Breast epithelium (tissue), 3 donors: Measurements from ENCODE around the gene LPO. TPM values are rescaled to one million over a fixed set of nuclear protein-coding genes. Genes with fewer than 3 reads are reported as not detected.

Experiments
- total RNA-seq, 3 donors: library from RNA; depleted of rRNA; stranded (reverse); fragments of >200 nt; gene quantifications; one replicate each; pipeline ENCODE4 v1.1.0, GENCODE V29; 2016

LPO gene
- total RNA-seq, 3 donors from 2014 or later = 0.29 TPM; not detected in 2

Other genes with a start within 250 kb of the LPO start
- gene SRSF1, start 231.3 kb upstream of the LPO start, total RNA-seq = 100 to 1,000 TPM; 176 to 202 (median 185) TPM
- gene DYNLL2, start 155.2 kb upstream of the LPO start, total RNA-seq = 10 to 100 TPM; 18.4 to 20.3 (median 19.7) TPM
- not detected for gene OR4D1, start 90.2 kb upstream of the LPO start, total RNA-seq
- not detected for gene OR4D2, start 71.6 kb upstream of the LPO start, total RNA-seq
- not detected for gene EPX, start 45.9 kb upstream of the LPO start, total RNA-seq
- 10 to 100 TPM in 2 of 3 donors, 1 to 10 TPM in 1; 8.0 to 21.1 (median 15.1) TPM for gene MKS1, start 19.3 kb upstream of the LPO start, total RNA-seq
- gene MPO, start 42.4 kb downstream of the LPO start, total RNA-seq = under 1 TPM in 1 of 3 donors, not detected in 2; 0.16 TPM
- 10 to 100 TPM in 2 of 3 donors, 1 to 10 TPM in 1; 2.6 to 42.1 (median 26.9) TPM for gene TSPOAP1, start 90.2 kb downstream of the LPO start, total RNA-seq
- 10 to 100 TPM; 46.4 to 61.6 (median 48.2) TPM for gene SUPT4H1, start 113.6 kb downstream of the LPO start, total RNA-seq
- 10 to 100 TPM in 1 of 3 donors, 1 to 10 TPM in 1, not detected in 1; 8.5 to 19.0 TPM for gene RNF43, start 178.9 kb downstream of the LPO start, total RNA-seq
- under 1 TPM; under 0.01 to 0.33 (median 0.32) TPM for gene HSF5, start 249.8 kb downstream of the LPO start, total RNA-seq